HG03280 (cell line): Measurements from ENCODE around the gene TP73.

Source experiments
- ATAC-seq: cut with Tn5 transposase; IDR thresholded peaks from one replicate; pipeline ENCODE4 v1.9.1; 2021; ENCODE audit warnings: mild to moderate bottlenecking, moderate library complexity; ENCODE audit not compliant: unreplicated experiment

Gene TP73

GRCh38 chr1:3633344-3634058 is 18.8 kb upstream of the TP73 start:
- no peak for ATAC-seq

GRCh38 chr1:3634059-3634800 is 18.1 kb upstream of the TP73 start:
- ATAC-seq, result no peak

DNA sequence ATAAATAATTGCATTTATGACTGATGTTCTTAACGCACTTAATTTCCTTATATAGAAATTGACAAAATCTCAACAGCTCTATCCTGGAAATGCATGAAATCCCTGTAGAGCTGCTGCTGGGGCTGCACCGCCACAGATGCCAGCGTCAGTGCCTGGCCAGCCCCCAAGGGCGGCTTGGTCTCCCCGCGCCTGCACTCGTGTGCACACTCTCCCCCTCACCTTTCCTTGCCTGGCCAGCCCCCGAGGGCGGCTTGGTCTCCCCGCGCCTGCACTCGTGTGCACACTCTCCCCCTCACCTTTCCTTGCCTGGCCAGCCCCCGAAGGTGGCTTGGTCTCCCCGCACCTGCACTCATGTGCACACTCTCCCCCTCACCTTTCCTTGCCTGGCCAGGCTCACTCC is 16.2 kb upstream of the TP73 start:
- ATAC-seq, result no peak

- no peak for ATAC-seq
Observed at GRCh38 chr1:3636531-3636930, 15.8 kb upstream of the TP73 start.

- ATAC-seq, result no peak
Observed at GRCh38 chr1:3638027-3638426, 14.3 kb upstream of the TP73 start.

GRCh38 chr1:3638676-3639075 is 13.6 kb upstream of the TP73 start:
- no peak for ATAC-seq

DNA sequence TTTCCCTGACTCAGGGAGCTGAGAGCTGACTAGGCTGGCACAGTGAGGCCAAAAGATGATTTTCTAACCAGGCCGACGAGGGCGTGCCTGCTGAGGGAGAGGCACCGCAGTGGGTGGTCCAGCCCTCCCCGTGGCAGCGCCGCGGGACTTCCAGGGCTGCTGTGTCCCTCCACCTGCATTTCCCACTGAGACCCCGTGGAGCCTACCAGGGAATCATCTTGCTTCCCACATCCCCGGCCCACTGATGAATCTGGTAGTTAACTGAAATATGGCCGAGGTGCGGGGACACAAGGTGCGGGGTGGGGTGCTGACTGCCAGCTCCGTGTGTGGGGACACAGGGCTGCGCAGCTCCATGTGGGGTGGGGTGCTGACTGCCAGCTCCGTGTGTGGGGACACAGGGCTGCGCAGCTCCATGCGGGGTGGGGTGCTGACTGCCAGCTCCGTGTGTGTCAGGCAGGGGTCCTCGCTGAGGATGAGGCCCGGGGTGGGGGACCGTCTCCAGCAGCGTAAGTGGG is 12.9 kb upstream of the TP73 start:
- ATAC-seq, result no peak

DNA sequence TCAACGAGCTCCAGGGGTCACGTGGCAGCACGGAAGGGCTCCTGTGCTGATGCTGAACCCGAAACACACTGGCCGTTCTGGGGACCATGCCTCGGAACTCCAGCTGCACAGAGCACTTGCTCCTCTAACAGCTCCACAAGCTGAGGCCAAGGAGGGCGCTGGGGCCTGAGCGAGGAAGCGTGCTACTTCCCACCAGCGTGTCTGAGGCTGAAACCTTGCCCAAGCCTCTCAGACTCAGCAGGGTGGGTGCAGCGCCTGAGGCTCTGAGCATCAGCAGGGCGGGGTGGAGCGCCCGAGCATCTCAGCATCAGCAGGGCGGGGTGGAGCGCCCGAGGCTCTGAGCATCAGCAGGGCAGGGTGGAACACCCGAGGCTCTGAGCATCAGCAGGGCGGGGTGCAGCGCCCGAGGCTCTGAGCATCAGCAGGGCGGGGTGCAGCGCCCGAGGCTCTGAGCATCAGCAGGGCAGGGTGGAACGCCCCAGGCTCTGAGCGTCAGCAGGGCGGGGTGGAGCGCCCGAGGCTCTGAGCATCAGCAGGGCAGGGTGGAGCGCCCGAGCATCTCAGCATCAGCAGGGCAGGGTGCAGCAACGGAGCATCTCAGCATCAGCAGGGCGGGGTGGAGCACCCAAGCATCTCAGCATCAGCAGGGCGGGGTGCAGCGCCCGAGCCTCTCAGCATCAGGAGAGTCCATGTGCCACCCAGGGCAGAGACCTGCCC is 12.0 kb upstream of the TP73 start:
- ATAC-seq, result no peak

DNA sequence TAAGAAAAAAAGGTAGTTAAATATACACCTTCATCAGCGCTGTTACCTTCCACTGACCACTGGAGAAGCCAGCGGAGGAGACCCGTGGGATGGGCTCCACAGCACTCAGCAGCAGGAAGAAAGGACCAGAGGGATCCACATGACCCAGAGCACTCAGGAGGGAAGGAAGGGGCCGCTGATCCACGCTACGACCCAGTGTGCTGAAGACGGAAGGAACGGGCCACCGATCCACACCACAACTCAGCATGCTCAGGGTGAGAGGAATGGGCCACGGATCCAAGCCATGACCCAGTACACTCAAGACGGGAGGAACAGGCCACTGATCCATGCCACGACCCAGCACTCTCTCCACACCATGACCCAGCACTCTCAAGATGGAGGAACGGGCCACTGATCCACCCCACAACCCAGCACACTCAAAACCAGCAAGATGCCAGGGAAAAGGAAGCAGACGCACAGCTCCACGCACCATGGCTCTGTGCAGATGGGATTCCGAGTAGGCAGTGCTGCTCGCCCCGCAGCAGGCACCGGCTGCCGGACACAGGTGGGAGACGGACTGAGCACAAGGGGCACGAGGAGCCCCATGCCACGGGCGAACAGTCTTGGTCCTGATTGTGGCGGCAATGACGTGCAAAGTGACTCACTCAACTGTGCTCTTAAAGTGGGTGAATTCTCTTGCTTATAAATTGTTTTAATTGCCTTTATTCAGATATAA is 11.1 kb upstream of the TP73 start:
- ATAC-seq, result no peak

- ATAC-seq, result no peak
Observed at GRCh38 chr1:3641816-3642215, 10.5 kb upstream of the TP73 start.

DNA sequence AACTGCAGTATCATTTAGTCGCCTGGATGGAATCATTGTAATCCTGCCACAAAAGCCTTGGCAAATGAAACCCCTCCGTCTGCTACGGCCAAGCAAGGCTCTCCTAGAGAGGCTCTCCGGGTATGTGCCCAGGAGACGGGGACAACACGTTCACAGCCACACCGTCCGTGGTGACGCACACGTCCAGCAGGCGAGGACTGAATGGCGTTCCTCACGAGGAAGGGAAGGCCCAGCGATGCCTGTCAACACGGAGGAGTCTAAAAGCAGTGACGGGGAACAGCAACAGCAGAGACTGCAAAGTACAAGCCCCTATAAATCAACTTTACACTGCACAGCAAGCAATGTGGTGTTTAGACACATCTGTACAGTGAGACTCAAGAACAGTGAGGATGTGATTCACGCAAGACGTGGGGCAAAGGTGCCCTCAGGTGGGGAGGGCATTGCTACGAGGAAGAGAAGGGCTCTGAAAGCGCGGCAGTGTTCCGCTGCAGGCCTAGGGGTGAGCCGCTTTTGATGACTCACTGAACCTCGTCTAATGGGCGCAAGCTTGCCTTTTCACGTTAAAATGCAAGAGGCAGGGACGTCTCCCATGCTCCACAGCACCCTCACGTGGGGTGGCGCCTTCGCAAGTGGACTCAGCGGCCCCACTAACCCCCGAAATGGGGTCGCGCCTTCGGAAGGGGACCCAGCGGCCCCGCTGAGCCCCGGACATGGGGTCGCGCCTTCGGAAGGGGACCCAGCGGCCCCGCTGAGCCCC is 9.2 kb upstream of the TP73 start:
- no peak for ATAC-seq

GRCh38 chr1:3644273-3644672 is 8.0 kb upstream of the TP73 start:
- no peak for ATAC-seq

- ATAC-seq, result no peak
Observed at GRCh38 chr1:3645247-3645646, 7.1 kb upstream of the TP73 start.

- no peak for ATAC-seq
Observed at GRCh38 chr1:3645666-3646355, 6.5 kb upstream of the TP73 start.

DNA sequence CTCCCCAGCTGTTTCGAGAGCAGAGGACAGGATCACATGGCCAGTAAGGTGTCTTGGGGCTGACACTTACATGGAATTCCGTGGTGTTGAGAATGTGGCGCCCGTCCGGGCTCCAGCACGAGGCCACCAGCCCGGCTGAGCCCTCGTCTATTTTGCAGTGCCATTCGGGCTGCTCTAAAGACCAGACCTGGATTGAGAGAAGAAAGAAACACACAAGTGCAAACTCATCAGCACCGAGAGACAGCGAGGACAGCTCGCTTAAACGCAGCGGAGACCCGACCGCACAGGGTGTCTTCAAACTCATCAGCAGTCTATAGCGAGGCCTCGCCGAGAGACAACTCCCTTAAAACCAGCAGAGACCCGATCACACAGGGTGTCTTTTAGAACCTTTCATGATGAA is 5.7 kb upstream of the TP73 start:
- no peak for ATAC-seq

- ATAC-seq, result peak; percentile 79
Observed at GRCh38 chr1:3649342-3650247, 2.7 kb upstream of the TP73 start, which contains the start of gene WRAP73. Gene WRAP73 (minus strand): TSS chr1:3650103. CDS start chr1:3649999, 104 bp downstream.

DNA sequence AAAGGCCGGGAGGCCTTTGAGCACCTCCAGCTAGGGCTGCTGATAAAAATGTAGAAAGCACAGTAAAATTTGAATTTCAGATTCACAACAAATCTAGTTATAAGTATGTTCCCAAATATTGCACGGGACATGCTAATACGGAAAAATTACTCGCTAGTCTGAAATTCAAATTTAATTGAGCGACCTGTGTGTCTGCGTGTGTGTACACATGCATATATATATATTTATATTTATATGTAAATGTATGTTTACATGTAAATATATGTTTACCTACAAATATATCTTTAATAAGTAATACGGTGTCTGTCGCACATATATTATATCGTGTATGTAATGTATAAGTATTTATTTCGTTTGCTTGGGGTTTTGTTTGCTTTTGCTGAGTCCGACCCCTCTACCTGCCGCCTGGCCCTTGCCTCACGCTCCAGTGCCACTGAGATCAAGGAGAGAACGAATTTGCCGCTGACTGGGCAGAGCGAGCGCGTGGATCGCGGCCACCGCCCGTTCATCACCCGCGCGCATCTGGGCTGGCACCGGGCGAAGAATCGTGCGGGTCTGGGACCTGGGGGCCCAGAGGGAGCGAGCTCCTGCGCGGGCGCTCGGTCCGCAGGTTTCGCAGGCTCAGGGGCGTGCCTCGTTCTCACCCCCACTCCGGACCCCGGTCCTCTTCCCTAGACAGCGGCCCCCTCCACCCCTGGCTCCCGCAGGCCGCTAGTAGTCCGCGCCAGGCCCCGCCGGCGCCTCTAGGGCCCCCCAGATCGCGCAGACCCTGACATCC is 1.9 kb upstream of the TP73 start:
- no peak for ATAC-seq
